ENCODE results near the gene MACROH2A2.
"Not testable (repeated sequence)": the region's sequence is repeated elsewhere in the genome, so short reads cannot be mapped to it uniquely, and the experiment has no call there.

The MACROH2A2 gene

GRCh38 chr10:70096016-70096704, 43.5 kb downstream of the MACROH2A2 start:
- in situ Hi-C loops (cut with HindIII; ENCODE audit: low sequenced_read_pairs) = no loop called here
- no peak overlapping the region for H3K4me3 ChIP-seq (ENCODE audit: low read depth, low read length)
- no peak for TF ChIP-seq CTCF (IDR thresholded peaks at IDR 0.05; ENCODE audit: low read depth, low read length)
- DNase-seq (ENCODE audit: low read depth, low spot score) = no peak

- in situ Hi-C loops (cut with HindIII; ENCODE audit: low sequenced_read_pairs) = no loop called here
Observed at GRCh38 chr10:70096705-70097420, 44.2 kb downstream of the MACROH2A2 start.

DNA sequence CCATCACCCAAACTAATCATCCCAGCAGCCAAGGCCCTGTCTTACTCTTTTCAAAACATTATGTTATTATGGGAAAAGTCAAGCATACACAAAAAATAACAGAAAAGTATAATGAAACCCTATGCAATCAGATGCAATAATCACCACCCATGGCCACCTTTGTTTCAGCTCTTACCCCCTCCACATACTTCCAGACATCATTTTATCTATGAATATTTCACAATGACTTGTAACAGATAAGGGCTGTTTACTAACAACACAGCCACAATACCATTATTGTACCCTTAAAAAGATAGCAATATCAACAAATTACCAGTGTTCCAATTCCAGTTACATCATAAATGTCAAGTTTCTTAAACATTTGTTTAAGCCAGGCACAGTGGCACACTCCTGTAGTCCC, 44.8 kb downstream of the MACROH2A2 start:
- H3K4me3 ChIP-seq (ENCODE audit: low read depth, low read length) = no peak overlapping the region
- no peak for DNase-seq (ENCODE audit: low read depth, low spot score)
- no peak for TF ChIP-seq CTCF (IDR thresholded peaks at IDR 0.05; ENCODE audit: low read depth, low read length)
- in situ Hi-C loops (cut with HindIII; ENCODE audit: low sequenced_read_pairs) = no loop called here

More at GRCh38 chr10:70096705-70097420, 44.2 kb downstream of the MACROH2A2 start:
- H3K4me3 ChIP-seq (ENCODE audit: low read depth, low read length) = no peak overlapping the region
- no peak for TF ChIP-seq CTCF (IDR thresholded peaks at IDR 0.05; ENCODE audit: low read depth, low read length)
- DNase-seq (ENCODE audit: low read depth, low spot score) = no peak

DNA sequence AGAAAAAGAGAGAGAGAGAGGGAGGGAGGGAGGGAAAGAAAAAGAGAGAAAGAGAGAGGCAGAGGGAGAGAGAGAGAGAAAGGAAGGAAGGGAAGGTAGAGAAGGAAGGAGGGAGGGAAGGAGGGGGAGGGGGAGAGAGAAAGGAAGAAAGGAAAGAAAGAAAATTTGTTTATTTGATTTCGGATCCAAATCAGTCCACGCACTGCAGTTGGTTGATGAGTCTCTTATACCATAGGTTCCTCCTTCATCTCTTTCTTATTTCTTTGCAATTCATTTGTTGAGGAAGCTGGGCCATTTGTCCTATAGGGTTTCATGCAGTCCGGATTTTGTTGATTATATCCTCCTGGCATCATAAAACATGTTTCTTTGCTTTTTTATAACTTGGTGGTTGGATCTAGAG, 45.6 kb downstream of the MACROH2A2 start:
- no peak for DNase-seq (ENCODE audit: low read depth, low spot score)
- in situ Hi-C loops (cut with HindIII; ENCODE audit: low sequenced_read_pairs) = no loop called here
- no peak for TF ChIP-seq CTCF (IDR thresholded peaks at IDR 0.05; ENCODE audit: low read depth, low read length)
- H3K4me3 ChIP-seq (ENCODE audit: low read depth, low read length) = no peak overlapping the region

DNA sequence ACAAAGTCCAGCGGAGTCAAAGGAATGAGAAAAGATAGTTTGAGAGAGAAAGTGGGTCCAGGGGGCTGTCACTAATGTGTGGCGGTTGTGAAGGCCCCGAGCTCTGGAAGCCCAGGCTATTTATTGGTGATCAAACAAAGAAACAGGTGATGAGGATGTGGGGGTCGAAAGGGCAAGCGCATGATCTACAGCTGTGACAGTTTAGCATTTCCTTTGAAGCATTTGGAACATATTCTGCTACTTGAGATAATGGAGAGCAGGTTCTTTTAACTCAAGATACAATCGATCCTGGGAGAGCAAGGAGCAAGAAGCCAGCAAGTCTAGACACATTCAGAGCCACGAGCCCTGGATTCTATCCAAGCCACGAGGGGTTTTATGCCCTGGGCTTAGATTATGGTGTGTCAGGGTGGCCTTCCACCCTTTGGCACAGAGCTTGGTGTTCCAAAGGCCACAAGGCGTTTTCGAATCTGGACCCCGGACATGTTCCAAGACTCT, 48.5 kb downstream of the MACROH2A2 start:
- DNase-seq (ENCODE audit: low read depth, low spot score); H3K4me3 ChIP-seq (ENCODE audit: low read depth, low read length); in situ Hi-C loops (cut with HindIII; ENCODE audit: low sequenced_read_pairs): not testable (repeated sequence)

GRCh38 chr10:70101668-70102067, 49.0 kb downstream of the MACROH2A2 start:
- in situ Hi-C loops (cut with HindIII; ENCODE audit: low sequenced_read_pairs) = no loop called here
- no peak for TF ChIP-seq CTCF (IDR thresholded peaks at IDR 0.05; ENCODE audit: low read depth, low read length)
- no peak overlapping the region for H3K4me3 ChIP-seq (ENCODE audit: low read depth, low read length)
- no peak for DNase-seq (ENCODE audit: low read depth, low spot score)
